WERI-Rb-1 (cell line): ENCODE results near the gene HDAC3.

Source experiments
- DNase-seq: peaks from one replicate; pipeline ENCODE4 v3.0.0-alpha.2; 2020
- H3K27ac ChIP-seq: fragments of 250-450 bp; sonication (Bioruptor Pico); 2 replicates; pipeline ENCODE4 v1.5.1; 2020; ENCODE audit warnings: mild to moderate bottlenecking, moderate library complexity
- H3K27me3 ChIP-seq: fragments of 250-450 bp; sonication (Bioruptor Pico); 2 replicates; pipeline ENCODE4 v1.5.1; 2021; ENCODE audit warnings: mild to moderate bottlenecking, low read depth, moderate library complexity; ENCODE audit not compliant: insufficient read depth, severe bottlenecking
- H3K36me3 ChIP-seq: fragments of 250-450 bp; sonication (Bioruptor Pico); 2 replicates; pipeline ENCODE4 v1.5.1; 2020; ENCODE audit warnings: mild to moderate bottlenecking, moderate library complexity
- H3K4me3 ChIP-seq: 2 replicates; pipeline ENCODE4 v1.5.1; 2011; ENCODE audit warnings: low read depth, mild to moderate bottlenecking, control low read depth, low read length
- H3K9me3 ChIP-seq: fragments of 250-450 bp; sonication (Bioruptor Pico); 2 replicates; pipeline ENCODE4 v1.5.1; 2021; ENCODE audit warnings: mild to moderate bottlenecking, moderate library complexity; ENCODE audit not compliant: severe bottlenecking
- TF ChIP-seq, protein P1 (sequence below): IDR thresholded peaks from 2 replicates; pipeline ENCODE4 v1.5.1; 2011; ENCODE audit warnings: low read depth, mild to moderate bottlenecking, control low read depth, inconsistent platforms, low read length

HDAC3 gene

DNA sequence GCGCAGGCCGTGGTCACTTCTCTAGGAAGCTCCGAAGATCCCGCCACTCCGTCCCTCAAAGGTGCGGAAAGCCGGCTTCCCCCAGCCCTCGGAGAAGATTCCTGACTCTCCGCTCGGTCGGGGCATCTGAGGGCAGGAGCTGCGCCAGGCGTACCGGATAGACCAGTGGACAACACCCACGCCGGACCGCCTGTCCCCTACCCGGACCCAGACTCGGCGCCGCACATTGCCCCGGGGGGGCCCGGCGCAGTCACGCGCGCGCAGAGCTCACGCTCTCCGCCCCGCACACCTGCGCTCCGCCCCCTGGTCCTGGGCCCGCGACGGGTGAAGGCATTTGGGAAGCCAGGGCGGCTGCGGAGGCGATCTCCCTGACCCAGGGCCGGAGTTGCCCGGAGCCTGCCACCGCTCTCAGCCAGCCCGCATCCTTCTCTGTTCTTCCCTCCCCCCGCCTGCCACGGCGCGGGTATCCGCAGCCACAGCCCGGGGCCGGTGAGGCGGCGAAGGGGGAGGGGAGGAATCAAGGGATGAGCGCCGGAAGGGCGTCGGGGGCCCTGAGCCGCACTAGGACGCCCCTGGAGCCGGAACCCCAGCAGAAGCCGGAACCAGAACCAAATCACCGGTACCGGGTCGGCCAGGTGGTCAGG, 596 bp upstream of the HDAC3 start:
- Histone ChIP-seq H3K36me3 (peaks cover 46% of the 10 kb centered on the region), H3K4me3 (peak overlapping the region; percentile 78), H3K27me3 (no peaks in the 10 kb centered on the region), H3K9me3 (no peaks in the 10 kb centered on the region), H3K27ac (peak overlapping the region; percentile 87)
- DNase-seq, result peak; percentile 56
- TF ChIP-seq, protein P1, sequence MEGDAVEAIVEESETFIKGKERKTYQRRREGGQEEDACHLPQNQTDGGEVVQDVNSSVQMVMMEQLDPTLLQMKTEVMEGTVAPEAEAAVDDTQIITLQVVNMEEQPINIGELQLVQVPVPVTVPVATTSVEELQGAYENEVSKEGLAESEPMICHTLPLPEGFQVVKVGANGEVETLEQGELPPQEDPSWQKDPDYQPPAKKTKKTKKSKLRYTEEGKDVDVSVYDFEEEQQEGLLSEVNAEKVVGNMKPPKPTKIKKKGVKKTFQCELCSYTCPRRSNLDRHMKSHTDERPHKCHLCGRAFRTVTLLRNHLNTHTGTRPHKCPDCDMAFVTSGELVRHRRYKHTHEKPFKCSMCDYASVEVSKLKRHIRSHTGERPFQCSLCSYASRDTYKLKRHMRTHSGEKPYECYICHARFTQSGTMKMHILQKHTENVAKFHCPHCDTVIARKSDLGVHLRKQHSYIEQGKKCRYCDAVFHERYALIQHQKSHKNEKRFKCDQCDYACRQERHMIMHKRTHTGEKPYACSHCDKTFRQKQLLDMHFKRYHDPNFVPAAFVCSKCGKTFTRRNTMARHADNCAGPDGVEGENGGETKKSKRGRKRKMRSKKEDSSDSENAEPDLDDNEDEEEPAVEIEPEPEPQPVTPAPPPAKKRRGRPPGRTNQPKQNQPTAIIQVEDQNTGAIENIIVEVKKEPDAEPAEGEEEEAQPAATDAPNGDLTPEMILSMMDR, result no peak

DNA sequence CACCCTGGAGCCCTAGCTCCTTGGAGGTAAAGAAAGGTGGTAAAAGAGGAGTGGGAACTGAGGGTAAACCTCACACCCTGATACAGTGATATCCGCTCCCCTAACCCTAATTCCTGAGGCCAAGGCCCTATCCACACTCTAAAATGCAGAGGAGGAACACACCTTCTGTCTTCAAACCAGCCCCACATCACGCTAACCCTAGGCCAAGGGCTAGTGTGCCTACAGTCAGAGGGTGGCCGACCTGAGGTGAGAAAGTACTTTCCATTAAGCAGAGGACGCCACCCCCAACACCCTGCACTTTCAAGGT, 590 bp downstream of the HDAC3 start:
- H3K4me3 ChIP-seq, result peak overlapping the region; percentile 78
- H3K36me3 ChIP-seq, result peaks cover 46% of the 10 kb centered on the region
- no peaks in the 10 kb centered on the region for H3K27me3 ChIP-seq
- no peak for DNase-seq
- peak overlapping the region; percentile 87 for H3K27ac ChIP-seq
- no peaks in the 10 kb centered on the region for H3K9me3 ChIP-seq
- TF ChIP-seq, protein P1, result no peak

DNA sequence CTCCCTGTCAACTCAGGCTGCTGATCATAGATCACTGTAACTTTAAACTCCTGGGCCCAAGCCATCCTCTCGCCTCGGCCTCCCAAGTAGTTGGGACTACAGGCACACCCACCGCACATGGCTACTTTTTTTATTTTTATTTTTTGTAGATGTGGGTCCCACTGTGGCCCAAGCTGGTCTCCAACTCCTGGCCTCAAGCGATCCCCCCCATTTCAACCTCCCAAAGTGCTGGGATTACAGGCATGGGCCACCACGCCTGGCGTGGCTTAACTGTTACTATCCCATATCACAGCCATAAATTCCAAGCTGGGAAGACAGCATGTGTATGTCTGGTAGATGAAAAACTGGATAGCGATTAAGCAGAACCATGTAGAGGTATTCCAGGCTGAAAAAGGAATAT, 1.0 kb downstream of the HDAC3 start:
- H3K27me3 ChIP-seq, result no peaks in the 10 kb centered on the region
- no peak overlapping the region for H3K27ac ChIP-seq
- peak overlapping the region; percentile 78 for H3K4me3 ChIP-seq
- TF ChIP-seq, protein P1, result no peak
- peaks cover 46% of the 10 kb centered on the region for H3K36me3 ChIP-seq
- no peak for DNase-seq
- no peaks in the 10 kb centered on the region for H3K9me3 ChIP-seq

DNA sequence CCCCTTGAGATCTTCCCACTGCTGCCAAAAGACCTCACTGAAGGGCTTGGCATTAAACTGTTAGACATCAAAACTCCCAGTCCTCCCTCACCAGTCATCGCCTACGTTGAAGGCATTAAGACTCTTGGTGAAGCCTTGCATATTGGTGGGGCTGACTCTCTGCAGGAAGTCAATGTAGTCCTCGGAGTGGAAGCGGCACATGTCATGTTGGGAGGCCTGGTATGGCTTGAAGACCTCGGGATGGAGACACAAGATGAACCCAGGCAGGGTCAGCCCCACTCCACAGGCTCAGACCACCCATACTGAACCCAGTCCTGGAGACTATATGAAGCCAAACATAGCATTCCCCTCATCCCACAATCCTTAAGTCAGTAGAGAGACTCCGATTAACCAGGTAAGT, 1.9 kb downstream of the HDAC3 start:
- Histone ChIP-seq H3K27ac (no peak overlapping the region), H3K27me3 (no peaks in the 10 kb centered on the region), H3K4me3 (no peak overlapping the region), H3K36me3 (peaks cover 52% of the 10 kb centered on the region), H3K9me3 (no peaks in the 10 kb centered on the region)
- DNase-seq, result no peak
- TF ChIP-seq, protein P1, result no peak

DNA sequence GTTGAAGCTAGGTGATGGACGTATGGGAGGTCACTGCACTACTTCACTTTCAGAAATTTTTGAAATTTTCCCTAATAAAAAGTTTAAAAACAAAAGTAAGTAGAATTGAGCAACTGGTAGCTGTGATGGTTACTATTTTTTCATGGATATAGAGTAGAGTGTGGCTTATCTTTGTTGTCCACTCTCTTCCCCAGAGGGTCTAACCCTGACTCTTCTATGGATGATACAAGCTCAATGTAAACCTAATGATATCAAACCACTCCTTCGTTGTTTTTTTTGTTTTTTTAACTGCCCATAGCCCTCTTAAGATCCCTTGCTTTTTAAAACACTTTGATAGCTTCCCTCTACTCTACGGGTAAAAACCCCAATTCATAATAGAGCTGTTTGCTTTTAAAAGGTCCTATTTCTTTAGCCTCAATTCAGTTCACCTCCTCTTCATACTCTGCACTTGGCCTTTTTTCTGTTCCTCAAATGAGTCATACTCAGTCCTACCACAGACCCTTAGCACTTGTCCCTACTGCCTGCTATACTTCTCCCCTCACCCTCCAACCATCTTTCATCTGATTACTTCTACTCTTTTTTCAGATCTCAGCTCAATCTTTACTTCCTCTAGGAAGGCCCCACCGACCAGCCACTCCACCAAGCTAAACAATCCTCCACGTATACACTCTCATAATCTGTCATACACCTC, 2.6 kb downstream of the HDAC3 start:
- no peak overlapping the region for H3K4me3 ChIP-seq
- TF ChIP-seq, protein P1, result no peak
- no peak for DNase-seq
- H3K27me3 ChIP-seq, result no peaks in the 10 kb centered on the region
- no peak overlapping the region for H3K27ac ChIP-seq
- no peaks in the 10 kb centered on the region for H3K9me3 ChIP-seq
- peaks cover 56% of the 10 kb centered on the region for H3K36me3 ChIP-seq

DNA sequence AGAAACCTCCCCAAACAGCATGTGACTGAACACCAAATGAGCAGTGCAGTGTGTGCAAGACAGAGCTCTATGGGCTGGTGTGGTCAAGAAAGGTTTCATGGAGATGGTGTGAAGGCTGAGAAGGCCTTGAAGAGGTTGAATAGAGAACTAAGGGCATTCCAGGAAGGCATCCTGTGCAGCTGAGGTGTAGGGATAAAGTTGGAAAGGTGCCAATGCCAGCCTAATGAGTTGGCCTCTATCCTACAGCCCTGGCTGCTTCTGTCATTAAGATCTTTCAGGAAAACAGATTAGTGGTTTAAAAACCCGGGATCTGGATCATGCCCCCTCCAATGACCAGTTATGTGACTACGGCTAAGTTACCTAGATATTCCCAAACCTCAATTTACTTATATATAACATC, 4.0 kb downstream of the HDAC3 start:
- peaks cover 63% of the 10 kb centered on the region for H3K36me3 ChIP-seq
- TF ChIP-seq, protein P1, result no peak
- no peak for DNase-seq
- no peak overlapping the region for H3K4me3 ChIP-seq
- no peak overlapping the region for H3K27ac ChIP-seq
- H3K9me3 ChIP-seq, result no peaks in the 10 kb centered on the region
- no peaks in the 10 kb centered on the region for H3K27me3 ChIP-seq
